Skeletal muscle satellite cell (primary cell): Measurements from ENCODE around the gene STARD13.

Experiments used
- H3K27me3 ChIP-seq: 2 replicates; pipeline ENCODE4 v1.7.0; 2013; ENCODE audit warnings: low read length; ENCODE audit not compliant: control insufficient read depth, insufficient read depth
- H3K36me3 ChIP-seq: 2 replicates; pipeline ENCODE4 v1.7.0; 2013; ENCODE audit warnings: mild to moderate bottlenecking, control low read depth, low read length; ENCODE audit not compliant: insufficient read depth
- H3K4me1 ChIP-seq: 2 replicates; pipeline ENCODE4 v1.7.0; 2013; ENCODE audit warnings: low read length; ENCODE audit not compliant: control insufficient read depth, insufficient read depth
- H3K4me2 ChIP-seq: 2 replicates; pipeline ENCODE4 v1.7.0; 2013; ENCODE audit warnings: mild to moderate bottlenecking, low read length
- H3K4me3 ChIP-seq: 2 replicates; pipeline ENCODE4 v1.7.0; 2013; ENCODE audit warnings: low read length
- H3K9ac ChIP-seq: 2 replicates; pipeline ENCODE4 v1.7.0; 2013; ENCODE audit warnings: mild to moderate bottlenecking, low read depth, low read length, moderate library complexity
- H3K9me3 ChIP-seq: replicated peaks from 2 replicates; pipeline ENCODE4 v1.7.0; 2013; ENCODE audit warnings: mild to moderate bottlenecking, control low read depth, low read length

The STARD13 gene

DNA sequence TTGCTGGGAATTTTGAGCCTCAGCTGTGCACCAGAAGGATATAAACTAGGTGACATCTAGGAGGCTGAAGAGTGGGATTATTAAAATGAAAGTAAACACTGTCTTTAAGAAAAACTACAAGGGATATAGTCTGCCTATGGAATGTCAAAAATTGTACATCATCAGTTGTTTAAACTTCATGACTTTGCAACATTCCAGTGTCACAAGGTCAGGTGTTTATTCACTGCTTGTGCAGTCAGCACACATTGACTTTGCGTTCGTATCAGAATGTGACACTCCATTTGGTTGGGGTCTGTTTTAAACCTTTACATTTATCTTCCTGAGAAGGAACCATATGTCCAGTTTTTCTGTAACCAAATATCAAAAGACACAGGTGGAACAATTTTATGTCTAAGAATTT lies 183.7 kb downstream of the STARD13 start:
- H3K4me1 ChIP-seq = no peaks in the 10 kb centered on the region
- H3K27me3 ChIP-seq = no peaks in the 10 kb centered on the region
- no peak overlapping the region for H3K4me3 ChIP-seq
- no peak overlapping the region for H3K4me2 ChIP-seq
- H3K9ac ChIP-seq = no peak overlapping the region
- H3K36me3 ChIP-seq = peaks cover 37% of the 10 kb centered on the region
- peaks cover 8% of the 10 kb centered on the region for H3K9me3 ChIP-seq

GRCh38 chr13:33100886-33101285 lies 184.7 kb downstream of the STARD13 start:
- no peaks in the 10 kb centered on the region for H3K27me3 ChIP-seq
- no peak overlapping the region for H3K4me2 ChIP-seq
- H3K9me3 ChIP-seq = peaks cover 8% of the 10 kb centered on the region
- no peaks in the 10 kb centered on the region for H3K4me1 ChIP-seq
- H3K9ac ChIP-seq = no peak overlapping the region
- H3K4me3 ChIP-seq = no peak overlapping the region
- H3K36me3 ChIP-seq = peaks cover 28% of the 10 kb centered on the region

DNA sequence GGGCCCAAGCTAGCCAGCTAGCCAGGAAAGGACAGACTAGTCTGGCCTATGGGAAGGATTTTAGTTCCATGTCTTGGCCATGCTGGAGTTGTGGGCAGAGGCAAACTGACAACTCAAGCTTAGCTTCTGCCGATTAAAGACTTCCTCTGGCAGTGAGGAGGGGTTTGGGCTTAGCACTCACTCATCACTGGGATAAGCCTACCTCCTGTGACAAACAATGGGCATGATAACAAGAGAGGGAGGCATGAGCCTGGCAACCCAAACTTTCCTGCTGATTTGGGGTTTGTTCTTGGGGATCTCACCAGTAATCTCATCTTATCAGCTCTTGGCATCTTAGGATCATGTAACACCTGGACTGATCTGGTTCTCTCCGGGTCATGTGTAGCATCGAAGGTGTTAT lies 185.7 kb downstream of the STARD13 start:
- no peaks in the 10 kb centered on the region for H3K27me3 ChIP-seq
- H3K9ac ChIP-seq = no peak overlapping the region
- peaks cover 18% of the 10 kb centered on the region for H3K36me3 ChIP-seq
- H3K9me3 ChIP-seq = peaks cover 8% of the 10 kb centered on the region
- H3K4me3 ChIP-seq = no peak overlapping the region
- H3K4me1 ChIP-seq = no peaks in the 10 kb centered on the region
- no peak overlapping the region for H3K4me2 ChIP-seq

- H3K27me3 ChIP-seq = no peaks in the 10 kb centered on the region
- H3K36me3 ChIP-seq = no peaks in the 10 kb centered on the region
- peaks cover 8% of the 10 kb centered on the region for H3K9me3 ChIP-seq
Observed at GRCh38 chr13:33096886-33097605, 188.5 kb downstream of the STARD13 start.

GRCh38 chr13:33092073-33092987 lies 193.2 kb downstream of the STARD13 start:
- no peaks in the 10 kb centered on the region for H3K4me1 ChIP-seq
- no peaks in the 10 kb centered on the region for H3K9me3 ChIP-seq
- no peaks in the 10 kb centered on the region for H3K27me3 ChIP-seq
- H3K4me3 ChIP-seq = no peak overlapping the region
- no peak overlapping the region for H3K9ac ChIP-seq
- no peak overlapping the region for H3K4me2 ChIP-seq
- no peaks in the 10 kb centered on the region for H3K36me3 ChIP-seq

More at GRCh38 chr13:33096886-33097605, 188.5 kb downstream of the STARD13 start:
- H3K4me1 ChIP-seq = no peaks in the 10 kb centered on the region
- H3K4me3 ChIP-seq = no peak overlapping the region
- no peak overlapping the region for H3K4me2 ChIP-seq
- no peak overlapping the region for H3K9ac ChIP-seq

DNA sequence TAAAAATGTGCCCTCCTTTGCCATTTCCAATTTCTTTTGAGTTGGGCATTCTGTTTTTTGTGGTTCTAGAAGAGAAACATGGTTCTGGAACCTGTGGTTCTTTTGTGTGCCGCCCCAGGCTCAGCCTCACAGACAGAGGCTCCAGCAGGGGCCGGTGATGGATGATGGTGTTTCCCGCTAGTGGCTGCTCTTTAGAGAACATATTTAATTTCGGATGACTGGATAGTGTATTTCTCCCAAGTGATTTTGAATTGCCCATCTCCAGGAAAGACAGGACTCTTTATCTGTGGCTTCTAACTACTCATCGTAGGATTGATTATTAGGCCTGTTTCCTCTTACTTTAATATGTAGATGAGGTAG lies 194.2 kb downstream of the STARD13 start:
- Histone ChIP-seq H3K27me3 (no peaks in the 10 kb centered on the region), H3K9ac (no peak overlapping the region), H3K4me1 (peaks cover 2% of the 10 kb centered on the region), H3K36me3 (no peaks in the 10 kb centered on the region), H3K4me2 (no peak overlapping the region), H3K9me3 (no peaks in the 10 kb centered on the region), H3K4me3 (no peak overlapping the region)

- Histone ChIP-seq H3K4me3 (no peak overlapping the region), H3K9me3 (no peaks in the 10 kb centered on the region), H3K9ac (no peak overlapping the region), H3K4me2 (no peak overlapping the region), H3K4me1 (peaks cover 2% of the 10 kb centered on the region), H3K36me3 (no peaks in the 10 kb centered on the region), H3K27me3 (no peaks in the 10 kb centered on the region)
Observed at GRCh38 chr13:33090755-33091414, 194.7 kb downstream of the STARD13 start.

DNA sequence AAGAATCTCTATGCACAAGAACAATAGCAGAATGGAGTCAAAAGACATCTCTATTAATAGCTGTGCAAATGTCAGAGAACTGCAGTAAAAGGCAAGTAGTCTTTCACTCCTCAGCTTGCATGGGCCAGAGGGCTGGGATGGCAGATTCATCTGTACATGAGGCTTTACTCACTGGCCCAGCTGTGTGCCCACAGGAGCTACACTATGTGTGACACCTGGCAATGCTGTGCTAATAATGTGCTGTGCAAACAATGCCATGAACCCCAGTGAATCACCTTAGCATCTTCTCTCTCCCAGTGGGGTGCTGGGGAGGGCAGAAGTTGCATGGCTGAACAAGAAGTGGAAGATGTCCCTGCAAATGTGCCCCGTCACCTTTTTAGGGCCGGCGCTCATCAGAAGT lies 196.2 kb downstream of the STARD13 start:
- no peaks in the 10 kb centered on the region for H3K36me3 ChIP-seq
- H3K4me2 ChIP-seq = no peak overlapping the region
- no peak overlapping the region for H3K9ac ChIP-seq
- no peaks in the 10 kb centered on the region for H3K9me3 ChIP-seq
- H3K4me3 ChIP-seq = no peak overlapping the region
- H3K27me3 ChIP-seq = peaks cover 6% of the 10 kb centered on the region
- peaks cover 2% of the 10 kb centered on the region for H3K4me1 ChIP-seq

DNA sequence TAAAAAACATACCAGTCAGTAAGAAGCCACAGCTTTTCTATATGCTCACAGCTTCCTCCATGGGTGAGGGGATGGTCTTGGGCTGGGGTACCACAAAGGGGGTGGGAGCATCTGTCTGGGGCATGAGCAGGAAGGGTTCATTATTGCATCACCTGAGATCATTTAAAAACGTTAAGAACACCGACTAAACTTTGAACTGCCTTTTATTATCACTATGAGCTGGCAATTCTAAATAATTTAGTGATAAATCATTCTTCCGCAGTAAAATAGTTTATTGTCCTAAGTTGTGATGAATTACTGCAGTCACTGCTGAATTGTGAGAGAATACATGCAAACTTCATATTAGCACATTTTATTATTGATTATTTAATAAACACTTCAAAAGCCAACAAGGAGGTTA lies 197.8 kb downstream of the STARD13 start:
- Histone ChIP-seq H3K9me3 (no peaks in the 10 kb centered on the region), H3K4me1 (peaks cover 2% of the 10 kb centered on the region), H3K27me3 (peaks cover 6% of the 10 kb centered on the region), H3K4me3 (no peak overlapping the region), H3K36me3 (no peaks in the 10 kb centered on the region), H3K9ac (no peak overlapping the region), H3K4me2 (no peak overlapping the region)

- H3K9ac ChIP-seq = no peak overlapping the region
- H3K4me3 ChIP-seq = no peak overlapping the region
- no peak overlapping the region for H3K4me2 ChIP-seq
- H3K9me3 ChIP-seq = no peaks in the 10 kb centered on the region
- peaks cover 6% of the 10 kb centered on the region for H3K27me3 ChIP-seq
- H3K36me3 ChIP-seq = no peaks in the 10 kb centered on the region
- peaks cover 6% of the 10 kb centered on the region for H3K4me1 ChIP-seq
Observed at GRCh38 chr13:33087091-33087490, 198.5 kb downstream of the STARD13 start.

- Histone ChIP-seq H3K4me2 (no peak overlapping the region), H3K4me3 (no peak overlapping the region), H3K9me3 (no peaks in the 10 kb centered on the region), H3K4me1 (peaks cover 21% of the 10 kb centered on the region), H3K36me3 (no peaks in the 10 kb centered on the region), H3K9ac (no peak overlapping the region), H3K27me3 (peaks cover 13% of the 10 kb centered on the region)
Observed at GRCh38 chr13:33083054-33083453, 202.5 kb downstream of the STARD13 start.
